ENCODE measurements around the gene RBM17.
A peak's percentile ranks its signal among the peaks of the same experiment; 100 is the strongest.
"Not testable (repeated sequence)": the region's sequence is repeated elsewhere in the genome, so short reads cannot be mapped to it uniquely, and the experiment has no call there.

The RBM17 gene

GRCh38 chr10:6162589-6163356 is 73.9 kb downstream of the RBM17 start:
- peak overlapping the region; percentile 57; the same call in 1 of the 2 replicates for H3K4me3 ChIP-seq (ENCODE audit: low read depth, low read length)
- TF ChIP-seq CTCF (IDR thresholded peaks at IDR 0.05; ENCODE audit: low read depth, low read length, missing control alignments) = no peak
- DNase-seq (ENCODE audit: low read depth) = no peak

- DNase-seq (ENCODE audit: low read depth) = peak; percentile 73
- peak overlapping the region; percentile 80 for H3K4me3 ChIP-seq (ENCODE audit: low read depth, low read length)
- no peak for TF ChIP-seq CTCF (IDR thresholded peaks at IDR 0.05; ENCODE audit: low read depth, low read length, missing control alignments)
Observed at GRCh38 chr10:6163364-6164270, 74.8 kb downstream of the RBM17 start.

- TF ChIP-seq CTCF (IDR thresholded peaks at IDR 0.05; ENCODE audit: low read depth, low read length, missing control alignments) = no peak
- H3K4me3 ChIP-seq (ENCODE audit: low read depth, low read length) = peak overlapping the region; percentile 80
- no peak for DNase-seq (ENCODE audit: low read depth)
Observed at GRCh38 chr10:6164271-6165095, 75.6 kb downstream of the RBM17 start.

GRCh38 chr10:6165221-6165725 is 76.4 kb downstream of the RBM17 start:
- no peak overlapping the region; the same call in 1 of the 2 replicates for H3K4me3 ChIP-seq (ENCODE audit: low read depth, low read length)
- TF ChIP-seq CTCF (IDR thresholded peaks at IDR 0.05; ENCODE audit: low read depth, low read length, missing control alignments) = no peak
- no peak for DNase-seq (ENCODE audit: low read depth)

- H3K4me3 ChIP-seq (ENCODE audit: low read depth, low read length); DNase-seq (ENCODE audit: low read depth): not testable (repeated sequence)
Observed at GRCh38 chr10:6165933-6166332, 77.1 kb downstream of the RBM17 start.

Measured in GM12864 (cell line).